Measurements from ENCODE around the gene MCF2L. TPM values are rescaled to one million over a fixed set of nuclear protein-coding genes. Genes with fewer than 3 reads are reported as not detected.

Gene MCF2L
- total RNA-seq, 2 experiments from 2014 or later = 13.0 to 13.5 TPM

- intact Hi-C loops (cut with DNase I, micrococcal nuclease) = no loop called here
- POLR2A ChIA-PET = no interaction called here
- no peaks in the 10 kb centered on the region for H3K27me3 ChIP-seq (ENCODE audit: control insufficient read depth in 1 of 2, insufficient read depth in 2 of 2, low read length in 2 of 2)
- CTCF ChIA-PET = no interaction called here
- DNase-seq (no peak), ATAC-seq (ENCODE audit: poor library complexity) (no peak)
- Mint-ChIP-seq H3K4me3 (no peak overlapping the region), H3K27me3 (peaks cover 16% of the 10 kb centered on the region), H3K9me3 (no peaks in the 10 kb centered on the region), H3K27ac (no peak overlapping the region), H3K36me3 (ENCODE audit: low read depth) (no peaks in the 10 kb centered on the region), H3K4me1 (ENCODE audit: low read depth) (no peaks in the 10 kb centered on the region)
- no peak for TF ChIP-seq CTCF (IDR thresholded peaks at IDR 0.05)
- no peak overlapping the region for H3K4me3 ChIP-seq (ENCODE audit: low read length)
- H3K4me1 ChIP-seq (ENCODE audit: insufficient read depth, low read length) = no peaks in the 10 kb centered on the region
- no peaks in the 10 kb centered on the region for H3K36me3 ChIP-seq (ENCODE audit: insufficient read depth, low read length)
- no peak overlapping the region for H3K27ac ChIP-seq (ENCODE audit: low read depth in 1 of 2, low read length in 2 of 2)
- H3K9me3 ChIP-seq (ENCODE audit: control insufficient read depth in 1 of 2, insufficient read depth in 1 of 2, low read length in 2 of 2) = no peaks in the 10 kb centered on the region
These were observed 16.1 kb upstream of the MCF2L start for GRCh38 chr13:112952759-112953551.

- DNase-seq = no peak
- no peaks in the 10 kb centered on the region for H3K4me1 Mint-ChIP-seq (ENCODE audit: low read depth)
- no peaks in the 10 kb centered on the region for H3K9me3 Mint-ChIP-seq
- intact Hi-C loops (cut with DNase I, micrococcal nuclease) = no loop called here
- H3K27me3 Mint-ChIP-seq = peaks cover 9% of the 10 kb centered on the region
- H3K9me3 ChIP-seq (ENCODE audit: control insufficient read depth in 1 of 2, insufficient read depth in 1 of 2, low read length in 2 of 2) = no peaks in the 10 kb centered on the region
- H3K4me3 ChIP-seq (ENCODE audit: low read length) = no peak overlapping the region
- no peaks in the 10 kb centered on the region for H3K27me3 ChIP-seq (ENCODE audit: control insufficient read depth in 1 of 2, insufficient read depth in 2 of 2, low read length in 2 of 2)
- TF ChIP-seq CTCF (IDR thresholded peaks at IDR 0.05) = no peak
- H3K4me1 ChIP-seq (ENCODE audit: insufficient read depth, low read length) = no peaks in the 10 kb centered on the region
- POLR2A ChIA-PET = no interaction called here
- H3K27ac ChIP-seq (ENCODE audit: low read depth in 1 of 2, low read length in 2 of 2) = no peak overlapping the region
- H3K27ac Mint-ChIP-seq = no peak overlapping the region
- no peaks in the 10 kb centered on the region for H3K36me3 ChIP-seq (ENCODE audit: insufficient read depth, low read length)
- no peaks in the 10 kb centered on the region for H3K36me3 Mint-ChIP-seq (ENCODE audit: low read depth)
- no peak for ATAC-seq (ENCODE audit: poor library complexity)
- CTCF ChIA-PET = no interaction called here
- H3K4me3 Mint-ChIP-seq = no peak overlapping the region
These were observed 15.2 kb upstream of the MCF2L start for GRCh38 chr13:112953591-112954487.

GRCh38 chr13:112954488-112955270 lies 14.3 kb upstream of the MCF2L start:
- Mint-ChIP-seq H3K36me3 (ENCODE audit: low read depth) (no peaks in the 10 kb centered on the region), H3K4me1 (ENCODE audit: low read depth) (no peaks in the 10 kb centered on the region), H3K4me3 (no peak overlapping the region), H3K9me3 (no peaks in the 10 kb centered on the region), H3K27me3 (peaks cover 4% of the 10 kb centered on the region), H3K27ac (no peak overlapping the region)
- Histone ChIP-seq H3K4me1 (ENCODE audit: insufficient read depth, low read length) (no peaks in the 10 kb centered on the region), H3K4me3 (ENCODE audit: low read length) (no peak overlapping the region), H3K36me3 (ENCODE audit: insufficient read depth, low read length) (no peaks in the 10 kb centered on the region), H3K27me3 (ENCODE audit: control insufficient read depth in 1 of 2, insufficient read depth in 2 of 2, low read length in 2 of 2) (no peaks in the 10 kb centered on the region), H3K9me3 (ENCODE audit: control insufficient read depth in 1 of 2, insufficient read depth in 1 of 2, low read length in 2 of 2) (no peaks in the 10 kb centered on the region), H3K27ac (ENCODE audit: low read depth in 1 of 2, low read length in 2 of 2) (no peak overlapping the region)
- DNase-seq = no peak
- intact Hi-C loops (cut with DNase I, micrococcal nuclease) = no loop called here
- POLR2A ChIA-PET = no interaction called here
- CTCF ChIA-PET = no interaction called here
- TF ChIP-seq CTCF (IDR thresholded peaks at IDR 0.05) = no peak
- no peak for ATAC-seq (ENCODE audit: poor library complexity)

Data from CD4-positive, alpha-beta T cell (primary cell).